ENCODE measurements around the gene OR5AU1.
"Not testable (repeated sequence)": the region's sequence is repeated elsewhere in the genome, so short reads cannot be mapped to it uniquely, and the experiment has no call there.

Gene OR5AU1

DNA sequence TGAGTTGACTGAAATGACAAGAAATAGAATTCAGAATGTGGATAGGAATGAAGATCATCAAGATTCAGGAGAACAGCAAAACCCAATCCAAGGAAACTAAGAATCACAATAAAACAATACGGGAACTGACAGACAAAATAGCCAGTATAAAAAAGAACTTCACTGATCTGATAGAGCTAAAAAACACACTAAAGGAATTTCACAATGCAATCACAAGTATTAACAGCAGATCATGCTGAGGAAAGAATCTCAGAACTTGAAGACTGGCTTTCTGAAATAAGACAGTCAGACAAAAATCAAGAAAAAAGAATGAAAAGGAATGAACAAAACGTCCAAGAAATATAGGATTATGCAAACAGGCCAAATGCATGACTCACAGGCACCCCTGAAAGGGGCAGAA is 15.3 kb upstream of the OR5AU1 start:
- no peak for DNase-seq (ENCODE audit: low read depth)

GRCh38 chr14:21169573-21169972 is 13.7 kb upstream of the OR5AU1 start:
- no peak for DNase-seq (ENCODE audit: low read depth)

- no peak for DNase-seq (ENCODE audit: low read depth)
Measured at GRCh38 chr14:21168055-21168454, 12.2 kb upstream of the OR5AU1 start.

DNA sequence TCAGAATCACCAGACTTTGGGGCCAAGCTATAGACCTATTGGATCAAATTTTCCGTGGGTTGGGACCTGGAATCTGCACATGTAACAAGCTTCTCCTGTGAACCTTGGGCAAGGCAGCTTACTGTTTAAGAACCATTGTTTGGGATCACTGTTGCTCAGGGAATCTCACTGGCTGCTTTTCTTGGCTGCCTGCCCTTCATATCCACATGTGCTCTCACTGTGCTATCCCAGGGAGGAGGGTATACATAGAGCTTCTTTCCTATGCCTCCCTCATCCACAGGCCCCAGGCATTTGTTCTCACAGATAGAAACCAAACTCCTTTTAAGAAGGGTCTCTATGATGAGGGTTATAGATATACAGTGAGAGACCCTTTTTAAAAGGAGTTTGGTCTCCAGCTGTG is 9.8 kb upstream of the OR5AU1 start:
- DNase-seq (ENCODE audit: low read depth): not testable (repeated sequence)

GRCh38 chr14:21165002-21165605 is 9.2 kb upstream of the OR5AU1 start:
- not testable (repeated sequence) for DNase-seq (ENCODE audit: low read depth)

DNA sequence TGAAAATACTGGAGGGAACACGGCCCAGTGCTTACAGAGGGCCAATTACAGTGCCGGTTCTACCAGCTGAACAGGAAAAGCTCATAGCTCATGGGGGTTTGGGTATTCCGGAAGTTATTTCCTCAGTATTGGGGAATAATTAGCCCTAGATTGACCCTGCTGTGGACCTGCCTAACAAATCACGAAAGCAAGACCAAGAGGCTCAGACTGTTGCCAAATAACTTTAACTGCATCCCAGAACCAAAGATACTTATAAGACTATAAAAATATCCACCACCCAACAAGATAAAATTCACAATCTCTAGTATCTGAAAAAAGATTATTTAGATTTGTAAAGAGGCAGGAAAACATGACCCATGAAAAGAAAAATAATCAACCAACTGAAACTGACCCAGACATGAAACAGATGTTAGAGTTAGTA is 8.0 kb upstream of the OR5AU1 start:
- no peak for DNase-seq (ENCODE audit: low read depth)

DNA sequence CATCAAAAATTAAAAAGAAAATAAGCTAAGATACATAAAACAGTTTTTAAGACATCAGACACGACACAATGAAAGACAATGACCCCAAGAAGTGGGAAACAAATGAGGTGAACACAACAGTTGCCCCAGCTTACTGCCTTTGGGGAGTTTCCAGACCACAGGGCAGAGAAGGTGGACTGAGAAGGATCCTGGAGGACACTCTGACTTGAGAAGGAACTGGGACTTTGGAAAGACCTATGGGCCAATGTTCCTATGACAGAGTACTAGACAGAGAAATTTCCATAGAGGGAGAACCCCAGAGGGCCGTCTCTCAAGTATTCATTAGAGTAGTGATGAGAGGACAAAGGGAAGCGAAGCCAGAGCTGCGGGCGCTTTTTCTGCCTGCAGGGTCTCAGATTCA is 6.2 kb upstream of the OR5AU1 start:
- no peak for DNase-seq (ENCODE audit: low read depth)

GRCh38 chr14:21160061-21160610 is 4.3 kb upstream of the OR5AU1 start:
- DNase-seq (ENCODE audit: low read depth): no peak

- not testable (repeated sequence) for DNase-seq (ENCODE audit: low read depth)
Measured at GRCh38 chr14:21158175-21158574, 2.3 kb upstream of the OR5AU1 start.

- DNase-seq (ENCODE audit: low read depth): no peak
Measured at GRCh38 chr14:21149641-21150367, 6.1 kb downstream of the OR5AU1 start.

- no peak for DNase-seq (ENCODE audit: low read depth)
Measured at GRCh38 chr14:21145437-21145836, 10.4 kb downstream of the OR5AU1 start.

DNA sequence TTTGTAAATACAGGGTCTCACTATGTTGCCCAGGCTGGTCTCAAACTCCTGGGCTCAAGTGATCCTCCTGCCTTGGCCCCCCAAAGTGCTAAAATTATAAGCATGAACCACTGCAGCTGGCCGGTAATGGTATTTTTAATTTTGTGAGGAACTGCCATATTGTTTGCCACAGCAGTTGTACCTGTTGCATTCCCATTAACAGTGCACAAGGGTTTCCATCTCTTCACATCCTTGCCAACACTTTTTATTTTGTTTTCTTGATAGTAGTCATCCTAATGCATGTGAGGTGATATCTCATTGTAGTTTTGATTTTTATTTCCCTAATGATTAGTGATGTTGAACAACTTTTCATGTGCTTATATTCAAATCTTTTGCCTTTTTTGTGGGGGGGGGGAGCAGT is 13.5 kb downstream of the OR5AU1 start:
- no peak for DNase-seq (ENCODE audit: low read depth)

- DNase-seq (ENCODE audit: low read depth): no peak
Measured at GRCh38 chr14:21136024-21136423, 19.8 kb downstream of the OR5AU1 start.

DNA sequence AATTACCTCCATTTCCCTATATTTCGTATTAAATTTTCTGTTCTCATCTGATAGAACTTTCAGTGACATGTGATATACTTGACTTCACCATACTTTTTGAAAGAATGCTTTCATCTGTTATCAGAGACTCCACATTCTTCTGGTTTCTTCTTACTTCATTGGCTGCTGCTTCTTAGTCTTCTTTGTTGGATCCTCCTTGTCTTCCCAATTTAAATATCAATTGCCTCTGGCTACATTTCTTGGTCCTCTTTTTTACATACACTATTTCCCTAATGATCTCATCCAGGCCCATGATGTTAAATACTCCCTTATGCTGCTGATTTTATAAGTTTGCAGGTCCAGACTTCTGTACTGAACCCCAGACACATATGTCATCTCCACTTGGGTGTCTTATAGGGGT is 22.0 kb downstream of the OR5AU1 start:
- no peak for DNase-seq (ENCODE audit: low read depth)

DNA sequence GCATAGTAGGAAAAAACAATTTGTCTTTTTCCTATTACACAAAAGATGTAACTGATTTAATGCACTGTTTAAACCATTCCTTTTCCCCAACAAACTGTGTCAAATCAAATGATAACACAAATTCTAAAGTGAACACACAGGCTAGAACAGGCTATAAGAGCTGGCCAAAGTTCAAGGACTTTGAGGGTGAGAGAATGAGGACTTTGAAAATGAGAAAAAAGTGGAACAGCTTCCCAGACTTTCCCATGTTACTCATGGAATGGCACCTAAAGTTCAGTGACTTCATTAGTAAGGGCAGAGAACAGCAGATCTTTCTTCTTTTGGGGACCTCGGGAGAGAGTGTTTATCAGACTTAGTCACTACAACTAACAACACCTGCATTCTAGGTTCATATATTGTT is 32.4 kb downstream of the OR5AU1 start:
- no peak for DNase-seq (ENCODE audit: low read depth)

GRCh38 chr14:21121122-21121521 is 34.7 kb downstream of the OR5AU1 start:
- no peak for DNase-seq (ENCODE audit: low read depth)

DNA sequence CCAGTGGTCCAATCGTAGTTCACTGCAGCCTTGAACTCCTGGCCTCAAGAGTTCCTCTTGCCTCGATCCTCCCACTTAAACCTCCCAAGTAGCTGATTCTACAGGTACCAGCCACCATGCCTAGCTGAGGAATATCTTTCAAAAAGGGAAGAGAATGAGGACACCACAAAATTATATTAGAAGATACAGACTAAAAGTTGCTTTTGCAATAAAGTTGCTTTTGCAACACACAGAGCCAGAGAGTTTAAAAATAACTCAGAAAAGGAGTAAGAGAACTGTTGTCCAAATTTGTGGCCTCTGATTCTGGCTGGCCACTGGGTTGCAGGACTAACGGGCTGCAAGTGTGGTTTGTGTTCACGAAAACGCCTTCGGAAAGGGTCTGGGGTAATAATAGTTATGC is 35.2 kb downstream of the OR5AU1 start:
- DNase-seq (ENCODE audit: low read depth): no peak

- DNase-seq (ENCODE audit: low read depth): no peak
Measured at GRCh38 chr14:21118933-21119332, 36.9 kb downstream of the OR5AU1 start.

DNA sequence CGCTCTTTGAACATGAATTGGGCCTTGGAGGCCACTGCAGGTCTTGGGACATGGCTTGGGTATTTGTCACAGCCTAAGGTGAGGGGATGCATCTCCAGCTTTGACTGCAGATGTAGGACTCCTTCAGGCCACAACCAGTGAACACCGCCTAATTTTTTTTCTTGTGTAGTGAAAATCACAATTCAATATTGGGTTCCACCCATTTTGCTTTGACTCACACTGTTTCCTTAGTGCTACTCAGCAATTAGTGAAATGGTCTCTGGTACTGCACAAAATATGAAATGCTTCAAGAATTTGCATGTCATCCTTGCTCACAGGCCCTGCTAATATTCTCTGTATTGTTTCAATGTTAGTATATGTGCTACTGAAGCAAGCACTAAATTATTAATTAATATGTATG is 42.5 kb downstream of the OR5AU1 start:
- no peak for DNase-seq (ENCODE audit: low read depth)

DNA sequence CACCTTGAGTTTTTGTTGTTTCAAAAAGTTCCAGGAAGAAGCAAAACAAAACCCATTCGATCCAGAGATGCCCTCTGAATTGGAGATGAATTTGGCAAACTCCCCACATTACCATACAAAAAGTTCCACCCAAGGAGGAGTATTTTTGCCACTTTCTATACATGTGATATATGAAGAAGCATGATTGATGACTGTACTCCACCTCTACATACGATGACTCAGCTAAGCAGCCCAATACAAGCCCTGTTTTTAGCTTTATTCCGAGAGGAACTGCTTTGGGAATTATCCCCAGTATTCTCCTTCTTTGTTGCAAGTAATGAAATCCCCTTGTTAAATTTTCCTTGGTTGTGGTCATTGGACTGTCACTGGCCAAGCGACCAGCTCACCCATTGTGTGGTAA is 43.6 kb downstream of the OR5AU1 start:
- DNase-seq (ENCODE audit: low read depth): no peak

- DNase-seq (ENCODE audit: low read depth): no peak
Measured at GRCh38 chr14:21109377-21110138, 46.3 kb downstream of the OR5AU1 start.

DNA sequence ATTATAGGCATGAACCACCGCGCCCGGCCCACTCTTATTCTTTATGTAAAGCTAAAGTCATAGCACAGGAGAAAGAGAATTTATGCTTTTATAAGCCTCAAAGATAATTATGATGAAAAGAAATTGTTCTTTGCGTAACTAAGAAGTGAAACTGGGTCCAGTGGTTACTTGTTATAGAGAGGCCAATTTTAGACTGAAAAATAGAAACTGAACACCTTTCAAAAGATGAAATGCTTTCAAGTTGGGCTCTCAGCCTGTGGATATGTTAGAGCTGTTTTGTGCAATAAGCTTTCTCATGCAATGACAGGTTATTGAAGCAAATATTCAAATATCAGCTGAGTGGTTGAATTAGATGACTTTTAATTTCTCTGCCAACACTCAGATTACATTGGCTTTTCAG is 47.1 kb downstream of the OR5AU1 start:
- DNase-seq (ENCODE audit: low read depth): no peak

GRCh38 chr14:21107283-21107800 is 48.5 kb downstream of the OR5AU1 start:
- no peak for DNase-seq (ENCODE audit: low read depth)

Measured in stimulated activated CD8-positive, alpha-beta memory T cell treated with anti-CD3 and anti-CD28 coated beads, Interleukin-4, amount 100 ng/mL, for 24 hours (primary cell).